HEK293 (cell line): ENCODE measurements around the gene RPN2.

ENCODE experiments used
- CTCF ChIP-seq: fragments of 450-650 bp; formaldehyde crosslinking; IDR thresholded peaks from 2 replicates; pipeline ENCODE4 v1.5.1; 2016; ENCODE audit warnings: missing biosample characterization, missing genetic modification characterization
- FEZF1 ChIP-seq: fragments of 450-650 bp; formaldehyde crosslinking; IDR thresholded peaks from 2 replicates; pipeline ENCODE4 v1.5.1; 2016; ENCODE audit warnings: missing biosample characterization, missing genetic modification characterization
- PRDM1 ChIP-seq: fragments of 450-650 bp; formaldehyde crosslinking; IDR thresholded peaks from 2 replicates; pipeline ENCODE4; 2016; ENCODE audit warnings: missing biosample characterization, missing genetic modification characterization
- ZNF10 ChIP-seq: fragments of 450-650 bp; formaldehyde crosslinking; IDR thresholded peaks from 2 replicates; pipeline ENCODE4 v1.5.1; 2017; ENCODE audit warnings: missing biosample characterization, missing genetic modification characterization
- ZNF121 ChIP-seq: fragments of 450-650 bp; formaldehyde crosslinking; IDR thresholded peaks from 2 replicates; pipeline ENCODE4 v1.5.1; 2016; ENCODE audit warnings: missing biosample characterization, missing genetic modification characterization
- ZNF2 ChIP-seq: fragments of 450-650 bp; formaldehyde crosslinking; IDR thresholded peaks from 2 replicates; pipeline ENCODE4 v1.5.1; 2016; ENCODE audit warnings: missing biosample characterization, missing genetic modification characterization
- ZNF274 ChIP-seq, 2 experiments: fragments of 200-500 bp in 1 of 2; fragments of 450-650 bp in 1 of 2; sonication (Bioruptor generic) in 1 of 2; formaldehyde crosslinking in 1 of 2; IDR thresholded peaks; 2 replicates each; pipeline versions ENCODE4 v1.5.1 to v1.6.1; 2014 to 2016; ENCODE audit warnings: borderline replicate concordance in 1 of 2, inconsistent platforms in 1 of 2, low read length in 1 of 2, missing biosample characterization in 1 of 2, missing genetic modification characterization in 1 of 2

GRCh38 chr20:37247547-37247946, 68.4 kb downstream of the RPN2 start:
- TF ChIP-seq CTCF (tag by site-specific recombination) (no peak), ZNF2 (tag by site-specific recombination) (no peak), FEZF1 (tag by site-specific recombination) (no peak), ZNF10 (no peak), ZNF121 (no peak), ZNF274 (IDR thresholded peaks at IDR 0.05; ENCODE audit: low read length) (no peak), ZNF274 (tag by site-specific recombination; IDR thresholded peaks at IDR 0.05; ENCODE audit: borderline replicate concordance) (no peak), PRDM1 (tag by site-specific recombination) (no peak)
